Testis (tissue), 3 donors: ENCODE data around the gene LETM1. TPM values are rescaled to one million over a fixed set of nuclear protein-coding genes. Genes with fewer than 3 reads are reported as not detected.

Experiments used
- DNase-seq: peaks from one replicate; pipeline ENCODE4 v3.0.0-alpha.2; 2019
- H3K27ac ChIP-seq, 2 donors: fragments of 200-600 bp; sonication (generic); one replicate each; pipeline ENCODE4 v1.5.1; 2019
- H3K27me3 ChIP-seq: fragments of 200-600 bp; sonication (generic); one replicate; pipeline ENCODE4 v1.5.1; 2019
- H3K36me3 ChIP-seq: fragments of 200-600 bp; sonication (generic); one replicate; pipeline ENCODE4 v1.5.1; 2017; ENCODE audit warnings: low read depth; ENCODE audit errors: missing control alignments
- H3K4me1 ChIP-seq: fragments of 200-600 bp; sonication (generic); one replicate; pipeline ENCODE4 v1.5.1; 2019
- H3K4me3 ChIP-seq, 2 donors: fragments of 200-600 bp; sonication (generic); one replicate each; pipeline ENCODE4 v1.5.1; 2017 to 2019
- H3K9me3 ChIP-seq: fragments of 200-600 bp; sonication (generic); one replicate; pipeline ENCODE4 v1.5.1; 2017
- CTCF ChIP-seq, 3 experiments: fragments of 450-650 bp in 2 of 3; fragments of 200-600 bp in 1 of 3; sonication (generic) in 1 of 3; IDR thresholded peaks; one replicate each; pipeline ENCODE4 v1.5.1; 2016 to 2019; ENCODE audit warnings: antibody characterized with exemption in 3 of 3, mild to moderate bottlenecking in 2 of 3, moderate library complexity in 1 of 3
- POLR2A ChIP-seq: fragments of 450-650 bp; IDR thresholded peaks from one replicate; pipeline ENCODE4 v1.6.1; 2017; ENCODE audit warnings: antibody characterized with exemption, mild to moderate bottlenecking, moderate library complexity
- WGBS, 2 donors: methylation state at CpG; one replicate each; pipeline ENCODE4 v1.1.5; 2018; 5-methylcytosine and 5-hydroxymethylcytosine counted together
- intact Hi-C: fragments of 100-400 bp; cut with DNase I; formaldehyde crosslinking; loops from one replicate; pipeline ENCODE4 v1.15.1; 2023; ENCODE audit warnings: low total_unique reads
- polyA plus RNA-seq: library from polyadenylated mRNA; stranded (reverse); fragments of 350-450 nt; fragmentation: Illumina TruSeq; extraction: RNeasy Lipid Tissue Mini Kit (QIAGEN cat#74804); gene quantifications from one replicate; pipeline ENCODE4 v1.2.3, GENCODE V29; 2014; ENCODE audit warnings: low read depth, low replicate concordance; ENCODE audit not compliant: insufficient read depth
- total RNA-seq, 2 donors: library from RNA; depleted of rRNA; stranded (reverse); fragments of >200 nt; gene quantifications; one replicate each; pipeline ENCODE4 v1.2.3, GENCODE V29; 2016

The LETM1 gene
- total and polyA plus RNA-seq, 3 donors from 2014 or later = 38.1 to 124 (median 90.7) TPM

- peak overlapping the region; percentile 27 to 73 for H3K27ac ChIP-seq
- intact Hi-C loops = no loop called here
- WGBS, 2 donors = 49 to 69% methylated on average over 9 to 10 of the region's 10 CpGs
- H3K4me3 ChIP-seq = no peak overlapping the region
- H3K36me3 ChIP-seq = no peaks in the 10 kb centered on the region
- TF ChIP-seq CTCF (IDR thresholded peaks at IDR 0.05) (no peak), POLR2A (no peak)
- peak; percentile 69 for DNase-seq
- no peaks in the 10 kb centered on the region for H3K27me3 ChIP-seq
- H3K4me1 ChIP-seq = peaks cover 34% of the 10 kb centered on the region
- H3K9me3 ChIP-seq = no peaks in the 10 kb centered on the region
Observed at GRCh38 chr4:1843852-1844251, 12.1 kb downstream of the LETM1 start.

- Histone ChIP-seq H3K27me3 (no peaks in the 10 kb centered on the region), H3K9me3 (no peaks in the 10 kb centered on the region), H3K4me3 (no peak overlapping the region), H3K27ac (peak overlapping the region; percentile 27 to 73), H3K4me1 (peaks cover 34% of the 10 kb centered on the region), H3K36me3 (no peaks in the 10 kb centered on the region)
- intact Hi-C loops = no loop called here
- peak; percentile 65 for DNase-seq
- WGBS, 2 donors = 47 to 75% methylated on average over 8 to 17 of the region's 17 CpGs
- TF ChIP-seq CTCF (IDR thresholded peaks at IDR 0.05) (no peak), POLR2A (no peak)
Observed at GRCh38 chr4:1842993-1843448, 12.9 kb downstream of the LETM1 start.

- peaks cover 34% of the 10 kb centered on the region for H3K4me1 ChIP-seq
- H3K9me3 ChIP-seq = no peaks in the 10 kb centered on the region
- H3K27me3 ChIP-seq = no peaks in the 10 kb centered on the region
- H3K4me3 ChIP-seq = no peak overlapping the region
- intact Hi-C loops = no loop called here
- H3K36me3 ChIP-seq = no peaks in the 10 kb centered on the region
- DNase-seq = peak; percentile 71
- TF ChIP-seq POLR2A (no peak), CTCF (IDR thresholded peaks at IDR 0.05) (no peak)
- 61 to 79% methylated on average over 9 to 13 of the region's 13 CpGs for WGBS, 2 donors
- H3K27ac ChIP-seq = peak overlapping the region in 1 of 2 donors; percentile 45
Observed at GRCh38 chr4:1842339-1842895, 13.5 kb downstream of the LETM1 start.

GRCh38 chr4:1841887-1842210 lies 14.1 kb downstream of the LETM1 start:
- H3K4me3 ChIP-seq = no peak overlapping the region
- intact Hi-C loops = no loop called here
- no peaks in the 10 kb centered on the region for H3K9me3 ChIP-seq
- TF ChIP-seq CTCF (IDR thresholded peaks at IDR 0.05) (no peak), POLR2A (no peak)
- H3K27ac ChIP-seq = peak overlapping the region; percentile 13 to 45
- DNase-seq = no peak
- no peaks in the 10 kb centered on the region for H3K36me3 ChIP-seq
- H3K27me3 ChIP-seq = no peaks in the 10 kb centered on the region
- WGBS, 2 donors = 77 to 84% methylated on average over 5 to 9 of the region's 9 CpGs
- H3K4me1 ChIP-seq = peaks cover 34% of the 10 kb centered on the region

GRCh38 chr4:1841201-1841886 lies 14.6 kb downstream of the LETM1 start:
- no peak for TF ChIP-seq POLR2A
- TF ChIP-seq CTCF (IDR thresholded peaks at IDR 0.05) = no peak
- 85 to 89% methylated on average over 31 of the region's 31 CpGs for WGBS, 2 donors
- Histone ChIP-seq H3K27me3 (no peaks in the 10 kb centered on the region), H3K36me3 (no peaks in the 10 kb centered on the region), H3K4me1 (peaks cover 34% of the 10 kb centered on the region), H3K9me3 (no peaks in the 10 kb centered on the region), H3K27ac (peak overlapping the region; percentile 13 to 45), H3K4me3 (no peak overlapping the region)
- DNase-seq = no peak
- intact Hi-C loops = no loop called here
